Tibial artery (tissue), 4 donors: ENCODE data around the gene GBF1.

Source experiments
- DNase-seq, 2 donors: peaks; one replicate each; pipeline ENCODE4 v3.0.0-alpha.2; 2019
- H3K27ac ChIP-seq, 2 donors: fragments of 200-600 bp; sonication (generic) in 1 of 2; 1 replicate in 1 of 2; 2 replicates in 1 of 2; pipeline ENCODE4 v1.5.1; 2018 to 2019; ENCODE audit warnings: mild to moderate bottlenecking in 1 of 2
- H3K27me3 ChIP-seq, 2 donors: fragments of 200-600 bp; sonication (generic) in 1 of 2; one replicate each; pipeline versions ENCODE4 v1.5.1 to v1.6.0; 2016 to 2019
- H3K36me3 ChIP-seq, 3 donors: fragments of 200-600 bp; sonication (generic) in 2 of 3; one replicate each; pipeline ENCODE4 v1.5.1; 2016 to 2019; ENCODE audit warnings: mild to moderate bottlenecking in 2 of 3
- H3K4me1 ChIP-seq, 4 donors: fragments of 200-600 bp; sonication (generic) in 2 of 4; 1 replicate in 3 of 4; 2 replicates in 1 of 4; pipeline ENCODE4 v1.5.1; 2016 to 2019
- H3K4me3 ChIP-seq, 2 donors: fragments of 200-600 bp; sonication (generic) in 1 of 2; 1 replicate in 1 of 2; 2 replicates in 1 of 2; pipeline ENCODE4 v1.5.1; 2018 to 2019; ENCODE audit warnings: mild to moderate bottlenecking in 2 of 2
- H3K9me3 ChIP-seq, 3 donors: fragments of 200-600 bp; sonication (generic) in 1 of 3; one replicate each; pipeline ENCODE4 v1.5.1; 2016 to 2019
- CTCF ChIP-seq, 2 experiments: fragments of 200-600 bp in 1 of 2; fragments of 450-650 bp in 1 of 2; IDR thresholded peaks; one replicate each; pipeline ENCODE4 v1.5.1; 2017 to 2019; ENCODE audit warnings: antibody characterized with exemption in 2 of 2, mild to moderate bottlenecking in 1 of 2, moderate library complexity in 1 of 2
- intact Hi-C: fragments of 100-400 bp; cut with DNase I; formaldehyde crosslinking; loops from one replicate; pipeline ENCODE4 v1.15.0; 2023; ENCODE audit warnings: low total_unique reads

Gene GBF1

GRCh38 chr10:102401735-102402511 is 156.6 kb downstream of the GBF1 start:
- Histone ChIP-seq H3K36me3 (peaks cover 12 to 43% (median 20%) of the 10 kb centered on the region in 3 donors), H3K9me3 (no peaks in the 10 kb centered on the region), H3K27me3 (peaks cover 0 to 10% of the 10 kb centered on the region in 2 donors), H3K4me1 (peaks cover 5 to 25% (median 13%) of the 10 kb centered on the region in 4 donors), H3K4me3 (no peak overlapping the region), H3K27ac (no peak overlapping the region)
- TF ChIP-seq CTCF (IDR thresholded peaks at IDR 0.05), result no peak
- DNase-seq, result no peak
- intact Hi-C loops, result loop anchor here (5.0 kb wide), 2 partner anchors 75 to 230 kb away; no protein-coding TSS in a partner anchor

GRCh38 chr10:102402512-102402896 is 157.2 kb downstream of the GBF1 start:
- Histone ChIP-seq H3K36me3 (peaks cover 12 to 37% (median 20%) of the 10 kb centered on the region in 3 donors), H3K27me3 (peaks cover 0 to 16% of the 10 kb centered on the region in 2 donors), H3K9me3 (no peaks in the 10 kb centered on the region), H3K4me1 (peaks cover 5 to 21% (median 11%) of the 10 kb centered on the region in 4 donors), H3K4me3 (no peak overlapping the region), H3K27ac (no peak overlapping the region)
- no peak for TF ChIP-seq CTCF (IDR thresholded peaks at IDR 0.05)
- intact Hi-C loops, result loop anchor here (5.0 kb wide), 2 partner anchors 75 to 230 kb away; no protein-coding TSS in a partner anchor
- DNase-seq, result no peak

GRCh38 chr10:102403115-102403514 is 157.8 kb downstream of the GBF1 start:
- Histone ChIP-seq H3K27me3 (peaks cover 0 to 22% of the 10 kb centered on the region in 2 donors), H3K27ac (no peak overlapping the region), H3K36me3 (peaks cover 12 to 31% (median 20%) of the 10 kb centered on the region in 3 donors), H3K4me3 (no peak overlapping the region), H3K4me1 (peaks cover 5 to 19% (median 11%) of the 10 kb centered on the region in 4 donors), H3K9me3 (no peaks in the 10 kb centered on the region)
- intact Hi-C loops, result loop anchor here (5.0 kb wide), 2 partner anchors 74 to 231 kb away; no protein-coding TSS in a partner anchor
- TF ChIP-seq CTCF (IDR thresholded peaks at IDR 0.05), result no peak
- DNase-seq, result no peak

- Histone ChIP-seq H3K27me3 (peaks cover 0 to 36% of the 10 kb centered on the region in 2 donors), H3K9me3 (no peaks in the 10 kb centered on the region), H3K4me3 (no peak overlapping the region), H3K36me3 (peaks cover 12 to 27% (median 20%) of the 10 kb centered on the region in 3 donors), H3K27ac (no peak overlapping the region), H3K4me1 (peaks cover 5 to 18% (median 14%) of the 10 kb centered on the region in 4 donors)
- TF ChIP-seq CTCF (IDR thresholded peaks at IDR 0.05), result no peak
- intact Hi-C loops, result loop anchor here (5.0 kb wide), 2 partner anchors 73 to 232 kb away; no protein-coding TSS in a partner anchor
- no peak for DNase-seq
Measured at GRCh38 chr10:102404361-102405107, 159.2 kb downstream of the GBF1 start.

GRCh38 chr10:102405108-102405571 is 159.8 kb downstream of the GBF1 start:
- no peak for TF ChIP-seq CTCF (IDR thresholded peaks at IDR 0.05)

More at GRCh38 chr10:102405108-102405571, 159.8 kb downstream of the GBF1 start:
- H3K27me3 ChIP-seq, result peaks cover 0 to 42% of the 10 kb centered on the region in 2 donors
- intact Hi-C loops, result no loop called here
- no peak overlapping the region for H3K27ac ChIP-seq
- peaks cover 12 to 27% (median 20%) of the 10 kb centered on the region in 3 donors for H3K36me3 ChIP-seq
- no peak for DNase-seq
- H3K4me3 ChIP-seq, result no peak overlapping the region
- H3K4me1 ChIP-seq, result peaks cover 0 to 17% (median 9%) of the 10 kb centered on the region in 4 donors
- H3K9me3 ChIP-seq, result no peaks in the 10 kb centered on the region
